ENCODE data around the gene PTGR2.

PTGR2 gene

DNA sequence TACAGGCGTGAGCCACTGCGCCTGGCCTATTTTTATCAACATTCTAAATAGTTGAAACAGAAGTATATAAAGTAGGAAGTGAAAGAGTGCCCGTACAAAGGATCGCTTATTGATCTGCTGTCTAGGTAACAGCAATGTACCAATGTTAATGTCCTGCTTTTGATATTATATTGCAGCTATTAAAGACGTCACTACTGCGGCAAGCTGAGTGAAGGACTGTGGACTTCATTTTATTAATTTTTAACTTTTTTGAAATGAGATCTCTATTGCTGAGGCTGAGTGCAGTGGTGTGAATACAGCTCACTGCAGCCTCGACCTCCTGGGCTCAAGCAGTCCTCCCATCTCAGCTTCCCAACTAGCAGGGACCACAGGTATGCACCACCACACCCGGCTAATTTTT is 10.8 kb downstream of the PTGR2 start:
- no peak for ATAC-seq
- TF ChIP-seq GLIS3 (CRISPR knock-in tag; IDR thresholded peaks at IDR 0.05) (no peak), ZNF565 (CRISPR knock-in tag; conservative IDR thresholded peaks at IDR 0.05; ENCODE audit: low read depth) (no peak), RARB (CRISPR knock-in tag; IDR thresholded peaks at IDR 0.05) (no peak), ESRRG (CRISPR knock-in tag; IDR thresholded peaks at IDR 0.05) (no peak), ZNF8 (CRISPR knock-in tag; IDR thresholded peaks at IDR 0.05) (no peak), ISL1 (CRISPR knock-in tag; IDR thresholded peaks at IDR 0.05) (no peak), TCF4 (CRISPR knock-in tag; IDR thresholded peaks at IDR 0.05; ENCODE audit: borderline replicate concordance) (no peak), BACH2 (CRISPR knock-in tag; IDR thresholded peaks at IDR 0.05; ENCODE audit: borderline replicate concordance) (no peak), ARNTL (CRISPR knock-in tag; IDR thresholded peaks at IDR 0.05; ENCODE audit: borderline replicate concordance, low read depth) (no peak), OSR1 (CRISPR knock-in tag; IDR thresholded peaks at IDR 0.05) (no peak), TOX (CRISPR knock-in tag; IDR thresholded peaks at IDR 0.05; ENCODE audit: borderline replicate concordance) (no peak)
- TF ChIP-seq, protein P1, sequence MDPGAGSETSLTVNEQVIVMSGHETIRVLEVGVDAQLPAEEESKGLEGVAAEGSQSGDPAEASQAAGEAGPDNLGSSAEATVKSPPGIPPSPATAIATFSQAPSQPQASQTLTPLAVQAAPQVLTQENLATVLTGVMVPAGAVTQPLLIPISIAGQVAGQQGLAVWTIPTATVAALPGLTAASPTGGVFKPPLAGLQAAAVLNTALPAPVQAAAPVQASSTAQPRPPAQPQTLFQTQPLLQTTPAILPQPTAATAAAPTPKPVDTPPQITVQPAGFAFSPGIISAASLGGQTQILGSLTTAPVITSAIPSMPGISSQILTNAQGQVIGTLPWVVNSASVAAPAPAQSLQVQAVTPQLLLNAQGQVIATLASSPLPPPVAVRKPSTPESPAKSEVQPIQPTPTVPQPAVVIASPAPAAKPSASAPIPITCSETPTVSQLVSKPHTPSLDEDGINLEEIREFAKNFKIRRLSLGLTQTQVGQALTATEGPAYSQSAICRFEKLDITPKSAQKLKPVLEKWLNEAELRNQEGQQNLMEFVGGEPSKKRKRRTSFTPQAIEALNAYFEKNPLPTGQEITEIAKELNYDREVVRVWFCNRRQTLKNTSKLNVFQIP (CRISPR knock-in tag; IDR thresholded peaks at IDR 0.05; ENCODE audit: borderline replicate concordance, low read depth): no peak
- TF ChIP-seq, protein P2, sequence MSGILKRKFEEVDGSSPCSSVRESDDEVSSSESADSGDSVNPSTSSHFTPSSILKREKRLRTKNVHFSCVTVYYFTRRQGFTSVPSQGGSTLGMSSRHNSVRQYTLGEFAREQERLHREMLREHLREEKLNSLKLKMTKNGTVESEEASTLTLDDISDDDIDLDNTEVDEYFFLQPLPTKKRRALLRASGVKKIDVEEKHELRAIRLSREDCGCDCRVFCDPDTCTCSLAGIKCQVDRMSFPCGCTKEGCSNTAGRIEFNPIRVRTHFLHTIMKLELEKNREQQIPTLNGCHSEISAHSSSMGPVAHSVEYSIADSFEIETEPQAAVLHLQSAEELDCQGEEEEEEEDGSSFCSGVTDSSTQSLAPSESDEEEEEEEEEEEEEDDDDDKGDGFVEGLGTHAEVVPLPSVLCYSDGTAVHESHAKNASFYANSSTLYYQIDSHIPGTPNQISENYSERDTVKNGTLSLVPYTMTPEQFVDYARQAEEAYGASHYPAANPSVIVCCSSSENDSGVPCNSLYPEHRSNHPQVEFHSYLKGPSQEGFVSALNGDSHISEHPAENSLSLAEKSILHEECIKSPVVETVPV (CRISPR knock-in tag; IDR thresholded peaks at IDR 0.05): no peak
- TF ChIP-seq, protein P3, sequence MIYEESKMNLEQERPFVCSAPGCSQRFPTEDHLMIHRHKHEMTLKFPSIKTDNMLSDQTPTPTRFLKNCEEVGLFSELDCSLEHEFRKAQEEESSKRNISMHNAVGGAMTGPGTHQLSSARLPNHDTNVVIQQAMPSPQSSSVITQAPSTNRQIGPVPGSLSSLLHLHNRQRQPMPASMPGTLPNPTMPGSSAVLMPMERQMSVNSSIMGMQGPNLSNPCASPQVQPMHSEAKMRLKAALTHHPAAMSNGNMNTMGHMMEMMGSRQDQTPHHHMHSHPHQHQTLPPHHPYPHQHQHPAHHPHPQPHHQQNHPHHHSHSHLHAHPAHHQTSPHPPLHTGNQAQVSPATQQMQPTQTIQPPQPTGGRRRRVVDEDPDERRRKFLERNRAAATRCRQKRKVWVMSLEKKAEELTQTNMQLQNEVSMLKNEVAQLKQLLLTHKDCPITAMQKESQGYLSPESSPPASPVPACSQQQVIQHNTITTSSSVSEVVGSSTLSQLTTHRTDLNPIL (CRISPR knock-in tag; IDR thresholded peaks at IDR 0.05; ENCODE audit: low read depth): no peak

DNA sequence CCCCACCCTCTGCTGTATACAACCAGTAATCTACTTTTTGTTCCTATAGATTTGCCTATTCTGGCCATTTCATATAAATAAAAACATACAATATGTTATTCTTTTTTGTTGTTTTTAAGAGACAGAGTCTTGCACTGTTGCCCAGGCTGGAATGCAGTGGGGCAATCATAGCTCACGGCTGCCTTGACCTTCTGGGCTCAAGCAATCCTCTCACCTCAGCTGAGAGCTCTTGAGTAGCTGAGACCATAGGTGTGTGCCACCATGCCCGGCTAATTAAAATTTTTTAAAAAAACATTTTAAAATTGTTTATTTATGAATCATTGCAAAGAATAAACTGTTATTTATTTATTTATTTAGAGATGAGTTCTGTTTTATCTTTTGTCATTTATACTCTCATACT is 11.6 kb downstream of the PTGR2 start:
- TF ChIP-seq, protein P3 (CRISPR knock-in tag; IDR thresholded peaks at IDR 0.05; ENCODE audit: low read depth): no peak
- TF ChIP-seq, protein P4, sequence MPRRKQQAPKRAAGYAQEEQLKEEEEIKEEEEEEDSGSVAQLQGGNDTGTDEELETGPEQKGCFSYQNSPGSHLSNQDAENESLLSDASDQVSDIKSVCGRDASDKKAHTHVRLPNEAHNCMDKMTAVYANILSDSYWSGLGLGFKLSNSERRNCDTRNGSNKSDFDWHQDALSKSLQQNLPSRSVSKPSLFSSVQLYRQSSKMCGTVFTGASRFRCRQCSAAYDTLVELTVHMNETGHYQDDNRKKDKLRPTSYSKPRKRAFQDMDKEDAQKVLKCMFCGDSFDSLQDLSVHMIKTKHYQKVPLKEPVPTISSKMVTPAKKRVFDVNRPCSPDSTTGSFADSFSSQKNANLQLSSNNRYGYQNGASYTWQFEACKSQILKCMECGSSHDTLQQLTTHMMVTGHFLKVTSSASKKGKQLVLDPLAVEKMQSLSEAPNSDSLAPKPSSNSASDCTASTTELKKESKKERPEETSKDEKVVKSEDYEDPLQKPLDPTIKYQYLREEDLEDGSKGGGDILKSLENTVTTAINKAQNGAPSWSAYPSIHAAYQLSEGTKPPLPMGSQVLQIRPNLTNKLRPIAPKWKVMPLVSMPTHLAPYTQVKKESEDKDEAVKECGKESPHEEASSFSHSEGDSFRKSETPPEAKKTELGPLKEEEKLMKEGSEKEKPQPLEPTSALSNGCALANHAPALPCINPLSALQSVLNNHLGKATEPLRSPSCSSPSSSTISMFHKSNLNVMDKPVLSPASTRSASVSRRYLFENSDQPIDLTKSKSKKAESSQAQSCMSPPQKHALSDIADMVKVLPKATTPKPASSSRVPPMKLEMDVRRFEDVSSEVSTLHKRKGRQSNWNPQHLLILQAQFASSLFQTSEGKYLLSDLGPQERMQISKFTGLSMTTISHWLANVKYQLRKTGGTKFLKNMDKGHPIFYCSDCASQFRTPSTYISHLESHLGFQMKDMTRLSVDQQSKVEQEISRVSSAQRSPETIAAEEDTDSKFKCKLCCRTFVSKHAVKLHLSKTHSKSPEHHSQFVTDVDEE (CRISPR knock-in tag; IDR thresholded peaks at IDR 0.05): no peak
- TF ChIP-seq CSDC2 (CRISPR knock-in tag; IDR thresholded peaks at IDR 0.05) (no peak), ISL1 (CRISPR knock-in tag; IDR thresholded peaks at IDR 0.05) (no peak), RARB (CRISPR knock-in tag; IDR thresholded peaks at IDR 0.05) (no peak), ZNF8 (CRISPR knock-in tag; IDR thresholded peaks at IDR 0.05) (no peak), SNAI2 (CRISPR knock-in tag; IDR thresholded peaks at IDR 0.05) (no peak), ESRRG (CRISPR knock-in tag; IDR thresholded peaks at IDR 0.05) (no peak), ZFP3 (CRISPR knock-in tag; IDR thresholded peaks at IDR 0.05) (no peak), BACH2 (CRISPR knock-in tag; IDR thresholded peaks at IDR 0.05; ENCODE audit: borderline replicate concordance) (no peak), OSR1 (CRISPR knock-in tag; IDR thresholded peaks at IDR 0.05) (no peak), ZNF70 (CRISPR knock-in tag; IDR thresholded peaks at IDR 0.05) (no peak)
- TF ChIP-seq, protein P5, sequence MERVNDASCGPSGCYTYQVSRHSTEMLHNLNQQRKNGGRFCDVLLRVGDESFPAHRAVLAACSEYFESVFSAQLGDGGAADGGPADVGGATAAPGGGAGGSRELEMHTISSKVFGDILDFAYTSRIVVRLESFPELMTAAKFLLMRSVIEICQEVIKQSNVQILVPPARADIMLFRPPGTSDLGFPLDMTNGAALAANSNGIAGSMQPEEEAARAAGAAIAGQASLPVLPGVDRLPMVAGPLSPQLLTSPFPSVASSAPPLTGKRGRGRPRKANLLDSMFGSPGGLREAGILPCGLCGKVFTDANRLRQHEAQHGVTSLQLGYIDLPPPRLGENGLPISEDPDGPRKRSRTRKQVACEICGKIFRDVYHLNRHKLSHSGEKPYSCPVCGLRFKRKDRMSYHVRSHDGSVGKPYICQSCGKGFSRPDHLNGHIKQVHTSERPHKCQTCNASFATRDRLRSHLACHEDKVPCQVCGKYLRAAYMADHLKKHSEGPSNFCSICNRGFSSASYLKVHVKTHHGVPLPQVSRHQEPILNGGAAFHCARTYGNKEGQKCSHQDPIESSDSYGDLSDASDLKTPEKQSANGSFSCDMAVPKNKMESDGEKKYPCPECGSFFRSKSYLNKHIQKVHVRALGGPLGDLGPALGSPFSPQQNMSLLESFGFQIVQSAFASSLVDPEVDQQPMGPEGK (CRISPR knock-in tag; IDR thresholded peaks at IDR 0.05; ENCODE audit: borderline replicate concordance): no peak
- TF ChIP-seq, protein P1 (CRISPR knock-in tag; IDR thresholded peaks at IDR 0.05; ENCODE audit: borderline replicate concordance, low read depth): no peak
- no peak for ATAC-seq

All from SK-N-SH treated with all-trans-retinoic acid at 6 μM for 48 hours (cell line).